Measurements from ENCODE around the gene HASPIN. TPM values are rescaled to one million over a fixed set of nuclear protein-coding genes. Genes with fewer than 3 reads are reported as not detected.

Gene HASPIN
- total and polyA plus RNA-seq, 9 of the 15 experiments (the other 6 are each of a cell fraction or from before 2014, with no cell fraction given) = 0.81 to 13.5 (median 9.9) TPM

- Histone ChIP-seq H3K79me2 (ENCODE audit: control insufficient read depth, insufficient read depth, low read length) (no peaks in the 10 kb centered on the region), H3K9me1 (ENCODE audit: control insufficient read depth, insufficient read depth, low read length) (no peaks in the 10 kb centered on the region), H2AFZ (ENCODE audit: low read depth, low read length) (no peak overlapping the region), H3K36me3 (ENCODE audit: control insufficient read depth, insufficient read depth, low read length) (no peaks in the 10 kb centered on the region), H3K4me3 (no peak overlapping the region), H4K20me1 (replicated peaks; ENCODE audit: control insufficient read depth, insufficient read depth, low read length) (no peaks in the 10 kb centered on the region), H3K4me1 (replicated peaks in 1 of 2; ENCODE audit: control insufficient read depth in 2 of 2, insufficient read depth in 2 of 2, low read length in 2 of 2) (peaks cover 0 to 13% of the 10 kb centered on the region in 2 experiments; a peak in 3 of 5 replicates), H3K27me3 (ENCODE audit: control insufficient read depth in 2 of 2, insufficient read depth in 2 of 2, low read length in 2 of 2) (no peaks in the 10 kb centered on the region), H3K27ac (ENCODE audit: extremely low read depth, low read depth, low read length) (no peak overlapping the region), H3K9ac (ENCODE audit: insufficient read depth in 1 of 2, low read depth in 2 of 2, low read length in 2 of 2) (no peak overlapping the region), H3K9me3 (replicated peaks; ENCODE audit: control insufficient read depth, insufficient read depth, low read depth, low read length) (no peaks in the 10 kb centered on the region; the same call in 1 of the 2 replicates), H3K4me2 (ENCODE audit: insufficient read depth, low read length) (no peak overlapping the region)
- CTCF ChIA-PET (ENCODE audit: low intra/inter-chr PET ratio) = no interaction called here
- DNase-seq (ENCODE audit: extremely low read depth in 1 of 4, low spot score in 3 of 4) (no peak), ATAC-seq (no peak), FAIRE-seq (no peak)
- TF ChIP-seq DIDO1 (tag; IDR thresholded peaks at IDR 0.05; ENCODE audit: low read depth) (no peak), PHF20 (IDR thresholded peaks at IDR 0.05; ENCODE audit: partially characterized antibody) (no peak), FOXK2 (conservative IDR thresholded peaks at IDR 0.05 in 1 of 2, IDR thresholded peaks at IDR 0.05 in 1 of 2; ENCODE audit: low read depth in 2 of 2) (no peak), GABPA (tag; conservative IDR thresholded peaks at IDR 0.05; ENCODE audit: low read depth) (no peak), ATF7 (IDR thresholded peaks at IDR 0.05) (no peak), SETDB1 (IDR thresholded peaks at IDR 0.05; ENCODE audit: low read length) (no peak), ZNF707 (CRISPR knock-in tag; conservative IDR thresholded peaks at IDR 0.05) (no peak), THAP12 (CRISPR knock-in tag; IDR thresholded peaks at IDR 0.05) (no peak)
- POLR2A ChIA-PET = no interaction called here
- WGBS (ENCODE audit: insufficient coverage, low coverage, missing lambda C conversion rate) = no CpG with 5 or more reads among the region's 4 CpGs
- BruUV-seq (replicated peaks) = no TSS peak
- in situ Hi-C loops (cut with MboI) (no loop called here), intact Hi-C loops (cut with micrococcal nuclease) (loop anchor here (10.0 kb wide), 1 partner anchor 95 kb away; the partner anchor contains the start of gene TRPV1)
These were observed 23.8 kb upstream of the HASPIN start for GRCh38 chr17:3699951-3700350.
